Measurements from ENCODE around the gene C13orf46.

C13orf46 gene

GRCh38 chr13:114010401-114011101 is 36.7 kb upstream of the C13orf46 start:
- 96% methylated on average over 16 of the region's 37 CpGs for WGBS (ENCODE audit: insufficient coverage)
- ChIA-PET CTCF (no interaction called here), POLR2A (no interaction called here)
- Histone ChIP-seq H3K27ac (ENCODE audit: insufficient read depth in 1 of 2, low read depth in 1 of 2, low read length in 2 of 2, poor library complexity in 1 of 2, severe bottlenecking in 2 of 2) (no peak overlapping the region), H3K4me3 (ENCODE audit: control insufficient read depth in 1 of 7, extremely low read depth in 1 of 7, insufficient read depth in 4 of 7, low read depth in 2 of 7, low read length in 6 of 7) (no peak overlapping the region), H3K4me1 (ENCODE audit: control extremely low read depth in 1 of 4, control insufficient read depth in 4 of 4, insufficient read depth in 4 of 4, low read length in 3 of 4) (no peaks in the 10 kb centered on the region), H3K9me3 (ENCODE audit: control extremely low read depth in 1 of 5, control insufficient read depth in 4 of 5, insufficient read depth in 2 of 5, low read depth in 1 of 5, low read length in 4 of 5) (peaks cover 0 to 4% (median 0%) of the 10 kb centered on the region in 5 experiments), H3K27me3 (replicated peaks in 2 of 5; ENCODE audit: control insufficient read depth in 4 of 5, insufficient read depth in 5 of 5, low read length in 4 of 5) (no peaks in the 10 kb centered on the region), H3K36me3 (ENCODE audit: control insufficient read depth in 4 of 4, insufficient read depth in 4 of 4, low read length in 3 of 4) (peaks cover 4 to 59% (median 39%) of the 10 kb centered on the region in 4 experiments)
- no peak for DNase-seq

DNA sequence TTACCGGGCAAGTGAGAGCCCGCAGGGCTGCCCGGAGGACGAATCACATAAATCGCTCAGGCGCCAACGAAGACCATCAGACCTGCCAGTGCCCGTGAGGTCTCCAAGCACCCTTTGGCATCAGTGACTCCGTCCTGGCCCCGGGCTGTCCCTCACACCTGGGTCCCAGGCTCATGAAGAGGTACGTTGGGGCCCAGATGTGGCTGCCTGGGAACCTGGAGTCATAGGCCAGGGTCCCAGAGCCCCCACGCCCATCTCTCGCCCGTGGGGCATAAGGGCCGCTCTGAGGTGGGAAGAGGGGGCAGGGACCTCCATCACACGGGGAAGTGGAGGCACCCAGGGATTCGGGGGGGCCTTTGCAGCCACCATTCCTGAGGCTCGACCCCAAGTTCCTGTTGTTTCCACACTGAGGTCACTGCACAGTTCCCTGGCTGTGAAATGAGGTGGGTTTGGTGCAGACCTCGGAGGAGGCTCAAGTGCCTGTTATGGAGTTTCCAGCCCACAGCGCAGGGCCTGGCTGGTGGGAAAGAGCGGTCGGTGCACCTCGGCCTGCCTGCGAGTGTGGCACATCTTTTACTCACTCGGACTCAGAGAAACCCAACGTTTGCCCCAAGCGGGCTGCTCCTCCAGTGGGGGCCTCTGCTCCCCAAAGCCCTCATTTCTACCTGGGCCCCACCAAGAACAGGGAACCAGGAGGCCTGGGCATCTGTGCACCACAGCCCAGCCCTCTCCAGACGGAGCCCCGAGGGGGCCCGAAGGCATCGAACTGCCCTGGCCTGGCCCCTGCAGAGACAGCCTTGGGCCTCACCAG is 35.9 kb upstream of the C13orf46 start:
- WGBS (ENCODE audit: insufficient coverage) = 95% methylated on average over 28 of the region's 31 CpGs
- ChIA-PET POLR2A (no interaction called here), CTCF (no interaction called here)
- Histone ChIP-seq H3K27ac (ENCODE audit: insufficient read depth in 1 of 2, low read depth in 1 of 2, low read length in 2 of 2, poor library complexity in 1 of 2, severe bottlenecking in 2 of 2) (no peak overlapping the region), H3K27me3 (replicated peaks in 2 of 5; ENCODE audit: control insufficient read depth in 4 of 5, insufficient read depth in 5 of 5, low read length in 4 of 5) (no peaks in the 10 kb centered on the region), H3K4me3 (ENCODE audit: control insufficient read depth in 1 of 7, extremely low read depth in 1 of 7, insufficient read depth in 4 of 7, low read depth in 2 of 7, low read length in 6 of 7) (no peak overlapping the region), H3K4me1 (ENCODE audit: control extremely low read depth in 1 of 4, control insufficient read depth in 4 of 4, insufficient read depth in 4 of 4, low read length in 3 of 4) (no peaks in the 10 kb centered on the region), H3K36me3 (ENCODE audit: control insufficient read depth in 4 of 4, insufficient read depth in 4 of 4, low read length in 3 of 4) (peaks cover 4 to 56% (median 31%) of the 10 kb centered on the region in 4 experiments), H3K9me3 (ENCODE audit: control extremely low read depth in 1 of 5, control insufficient read depth in 4 of 5, insufficient read depth in 2 of 5, low read depth in 1 of 5, low read length in 4 of 5) (peaks cover 0 to 4% (median 0%) of the 10 kb centered on the region in 5 experiments)
- no peak for DNase-seq

DNA sequence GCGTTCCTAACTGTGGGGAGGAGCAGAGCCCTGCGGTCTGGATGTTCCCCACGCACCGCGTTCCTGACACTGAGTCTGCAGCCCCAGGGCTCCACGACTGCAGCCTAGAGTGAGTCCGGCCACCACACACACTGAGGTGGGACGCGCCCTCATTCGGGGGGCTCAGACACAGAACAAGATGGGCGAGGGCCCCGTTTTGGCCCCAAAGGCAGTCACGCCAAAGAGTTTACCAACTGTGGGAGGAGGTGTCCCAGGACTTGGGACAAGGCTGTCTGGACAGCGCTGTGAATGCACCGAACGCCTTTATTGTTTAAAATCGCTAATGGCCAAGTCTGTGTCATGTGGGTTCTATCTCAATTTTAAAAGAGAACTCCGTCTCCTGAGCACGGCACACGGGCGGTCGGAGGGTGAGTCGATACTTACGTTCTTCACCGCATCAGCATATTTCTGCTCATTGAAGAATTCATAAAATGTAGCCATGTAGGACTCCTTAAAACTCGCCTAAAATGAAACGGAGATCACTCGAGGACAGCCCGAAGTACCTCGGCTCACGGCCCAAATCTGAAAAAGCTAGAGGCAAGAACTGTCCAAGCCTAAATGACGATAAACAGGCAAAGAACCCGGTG is 35.2 kb upstream of the C13orf46 start:
- Histone ChIP-seq H3K9me3 (ENCODE audit: control extremely low read depth in 1 of 5, control insufficient read depth in 4 of 5, insufficient read depth in 2 of 5, low read depth in 1 of 5, low read length in 4 of 5) (peaks cover 0 to 4% (median 0%) of the 10 kb centered on the region in 5 experiments), H3K36me3 (ENCODE audit: control insufficient read depth in 4 of 4, insufficient read depth in 4 of 4, low read length in 3 of 4) (peaks cover 4 to 51% (median 29%) of the 10 kb centered on the region in 4 experiments), H3K27me3 (replicated peaks in 2 of 5; ENCODE audit: control insufficient read depth in 4 of 5, insufficient read depth in 5 of 5, low read length in 4 of 5) (no peaks in the 10 kb centered on the region), H3K4me3 (ENCODE audit: control insufficient read depth in 1 of 7, extremely low read depth in 1 of 7, insufficient read depth in 4 of 7, low read depth in 2 of 7, low read length in 6 of 7) (no peak overlapping the region), H3K27ac (ENCODE audit: insufficient read depth in 1 of 2, low read depth in 1 of 2, low read length in 2 of 2, poor library complexity in 1 of 2, severe bottlenecking in 2 of 2) (no peak overlapping the region), H3K4me1 (ENCODE audit: control extremely low read depth in 1 of 4, control insufficient read depth in 4 of 4, insufficient read depth in 4 of 4, low read length in 3 of 4) (no peaks in the 10 kb centered on the region)
- no peak for DNase-seq
- CTCF ChIA-PET = no interaction called here
- WGBS (ENCODE audit: insufficient coverage) = 98% methylated on average over 32 of the region's 33 CpGs
- POLR2A ChIA-PET = no interaction called here

DNA sequence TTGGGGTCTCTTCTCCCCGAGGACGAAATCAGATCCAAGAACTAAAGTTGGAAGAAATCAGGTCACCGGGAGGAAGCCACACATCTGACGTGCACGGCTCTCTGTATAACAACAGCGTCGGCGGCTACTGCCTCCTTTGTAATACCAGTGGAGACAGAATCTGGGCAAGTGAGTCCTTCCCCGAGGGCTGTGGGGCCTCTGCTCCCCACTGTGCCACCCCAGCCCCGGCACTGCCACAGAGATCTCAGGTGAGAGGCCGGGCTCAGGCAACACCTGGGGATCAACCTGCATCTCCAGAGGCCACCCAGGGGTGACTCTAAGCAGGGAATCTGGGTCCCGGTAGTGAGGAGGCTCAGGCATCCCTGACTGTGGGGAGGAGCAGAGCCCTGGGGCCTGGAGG is 33.7 kb upstream of the C13orf46 start:
- no peak overlapping the region for H3K27ac ChIP-seq (ENCODE audit: insufficient read depth in 1 of 2, low read depth in 1 of 2, low read length in 2 of 2, poor library complexity in 1 of 2, severe bottlenecking in 2 of 2)
- ChIA-PET CTCF (no interaction called here), POLR2A (no interaction called here)
- DNase-seq = no peak
- peaks cover 0 to 4% (median 0%) of the 10 kb centered on the region in 5 experiments for H3K9me3 ChIP-seq (ENCODE audit: control extremely low read depth in 1 of 5, control insufficient read depth in 4 of 5, insufficient read depth in 2 of 5, low read depth in 1 of 5, low read length in 4 of 5)
- H3K36me3 ChIP-seq (ENCODE audit: control insufficient read depth in 4 of 4, insufficient read depth in 4 of 4, low read length in 3 of 4) = peaks cover 3 to 48% (median 26%) of the 10 kb centered on the region in 4 experiments
- 97% methylated on average over 11 of the region's 12 CpGs for WGBS (ENCODE audit: insufficient coverage)
- no peaks in the 10 kb centered on the region for H3K27me3 ChIP-seq (replicated peaks in 2 of 5; ENCODE audit: control insufficient read depth in 4 of 5, insufficient read depth in 5 of 5, low read length in 4 of 5)
- no peak overlapping the region for H3K4me3 ChIP-seq (ENCODE audit: control insufficient read depth in 1 of 7, extremely low read depth in 1 of 7, insufficient read depth in 4 of 7, low read depth in 2 of 7, low read length in 6 of 7)
- no peaks in the 10 kb centered on the region for H3K4me1 ChIP-seq (ENCODE audit: control extremely low read depth in 1 of 4, control insufficient read depth in 4 of 4, insufficient read depth in 4 of 4, low read length in 3 of 4)

GRCh38 chr13:114005206-114005724 is 31.4 kb upstream of the C13orf46 start:
- Histone ChIP-seq H3K27ac (ENCODE audit: insufficient read depth in 1 of 2, low read depth in 1 of 2, low read length in 2 of 2, poor library complexity in 1 of 2, severe bottlenecking in 2 of 2) (no peak overlapping the region), H3K36me3 (ENCODE audit: control insufficient read depth in 4 of 4, insufficient read depth in 4 of 4, low read length in 3 of 4) (peaks cover 0 to 45% (median 11%) of the 10 kb centered on the region in 4 experiments)
- POLR2A ChIA-PET = no interaction called here

GRCh38 chr13:114004420-114005205 is 30.7 kb upstream of the C13orf46 start:
- Histone ChIP-seq H3K36me3 (ENCODE audit: control insufficient read depth in 4 of 4, insufficient read depth in 4 of 4, low read length in 3 of 4) (peaks cover 0 to 41% (median 8%) of the 10 kb centered on the region in 4 experiments), H3K27ac (ENCODE audit: insufficient read depth in 1 of 2, low read depth in 1 of 2, low read length in 2 of 2, poor library complexity in 1 of 2, severe bottlenecking in 2 of 2) (peak overlapping the region in 1 of 2 experiments; percentile 67), H3K27me3 (replicated peaks in 2 of 5; ENCODE audit: control insufficient read depth in 4 of 5, insufficient read depth in 5 of 5, low read length in 4 of 5) (no peaks in the 10 kb centered on the region), H3K4me1 (ENCODE audit: control extremely low read depth in 1 of 4, control insufficient read depth in 4 of 4, insufficient read depth in 4 of 4, low read length in 3 of 4) (no peaks in the 10 kb centered on the region), H3K4me3 (ENCODE audit: control insufficient read depth in 1 of 7, extremely low read depth in 1 of 7, insufficient read depth in 4 of 7, low read depth in 2 of 7, low read length in 6 of 7) (no peak overlapping the region), H3K9me3 (ENCODE audit: control extremely low read depth in 1 of 5, control insufficient read depth in 4 of 5, insufficient read depth in 2 of 5, low read depth in 1 of 5, low read length in 4 of 5) (no peaks in the 10 kb centered on the region)
- CTCF ChIA-PET = no interaction called here
- POLR2A ChIA-PET = no interaction called here
- DNase-seq = no peak
- 93% methylated on average over 34 of the region's 41 CpGs for WGBS (ENCODE audit: insufficient coverage)

More at GRCh38 chr13:114005206-114005724, 31.4 kb upstream of the C13orf46 start:
- CTCF ChIA-PET = no interaction called here
- H3K9me3 ChIP-seq (ENCODE audit: control extremely low read depth in 1 of 5, control insufficient read depth in 4 of 5, insufficient read depth in 2 of 5, low read depth in 1 of 5, low read length in 4 of 5) = no peaks in the 10 kb centered on the region
- H3K27me3 ChIP-seq (replicated peaks in 2 of 5; ENCODE audit: control insufficient read depth in 4 of 5, insufficient read depth in 5 of 5, low read length in 4 of 5) = no peaks in the 10 kb centered on the region
- H3K4me1 ChIP-seq (ENCODE audit: control extremely low read depth in 1 of 4, control insufficient read depth in 4 of 4, insufficient read depth in 4 of 4, low read length in 3 of 4) = no peaks in the 10 kb centered on the region
- 97% methylated on average over 10 of the region's 15 CpGs for WGBS (ENCODE audit: insufficient coverage)
- no peak overlapping the region for H3K4me3 ChIP-seq (ENCODE audit: control insufficient read depth in 1 of 7, extremely low read depth in 1 of 7, insufficient read depth in 4 of 7, low read depth in 2 of 7, low read length in 6 of 7)
- no peak for DNase-seq

Measured in common myeloid progenitor, CD34-positive (primary cell).